22Rv1 (cell line): Measurements from ENCODE around the gene HDGFL2.

ENCODE experiments used
- H3K27ac ChIP-seq: fragments of 450-650 bp; 2 replicates; pipeline ENCODE4 v1.5.1; 2017
- CTCF ChIP-seq: fragments of 450-650 bp; IDR thresholded peaks from 2 replicates; pipeline ENCODE4 v1.5.1; 2017; ENCODE audit warnings: mild to moderate bottlenecking
- ZFX ChIP-seq: fragments of 450-650 bp; IDR thresholded peaks from 2 replicates; pipeline ENCODE4 v1.6.1; 2017; ENCODE audit warnings: antibody characterized with exemption, borderline replicate concordance

Gene HDGFL2

GRCh38 chr19:4550479-4551050, 78.5 kb downstream of the HDGFL2 start:
- TF ChIP-seq CTCF (no peak), ZFX (no peak)
- no peak overlapping the region for H3K27ac ChIP-seq
